Measurements from ENCODE around the gene TTC5.

- TF ChIP-seq, protein P1, sequence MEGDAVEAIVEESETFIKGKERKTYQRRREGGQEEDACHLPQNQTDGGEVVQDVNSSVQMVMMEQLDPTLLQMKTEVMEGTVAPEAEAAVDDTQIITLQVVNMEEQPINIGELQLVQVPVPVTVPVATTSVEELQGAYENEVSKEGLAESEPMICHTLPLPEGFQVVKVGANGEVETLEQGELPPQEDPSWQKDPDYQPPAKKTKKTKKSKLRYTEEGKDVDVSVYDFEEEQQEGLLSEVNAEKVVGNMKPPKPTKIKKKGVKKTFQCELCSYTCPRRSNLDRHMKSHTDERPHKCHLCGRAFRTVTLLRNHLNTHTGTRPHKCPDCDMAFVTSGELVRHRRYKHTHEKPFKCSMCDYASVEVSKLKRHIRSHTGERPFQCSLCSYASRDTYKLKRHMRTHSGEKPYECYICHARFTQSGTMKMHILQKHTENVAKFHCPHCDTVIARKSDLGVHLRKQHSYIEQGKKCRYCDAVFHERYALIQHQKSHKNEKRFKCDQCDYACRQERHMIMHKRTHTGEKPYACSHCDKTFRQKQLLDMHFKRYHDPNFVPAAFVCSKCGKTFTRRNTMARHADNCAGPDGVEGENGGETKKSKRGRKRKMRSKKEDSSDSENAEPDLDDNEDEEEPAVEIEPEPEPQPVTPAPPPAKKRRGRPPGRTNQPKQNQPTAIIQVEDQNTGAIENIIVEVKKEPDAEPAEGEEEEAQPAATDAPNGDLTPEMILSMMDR (IDR thresholded peaks at IDR 0.05): no peak
- TF ChIP-seq POLR2A (IDR thresholded peaks at IDR 0.05; ENCODE audit: low read depth): no peak
- no peak for TF ChIP-seq POLR2AphosphoS5 (IDR thresholded peaks at IDR 0.05)
Observed at GRCh38 chr14:20331053-20331613, 25.4 kb upstream of the TTC5 start.
